GM21723 (cell line): ENCODE results near the gene ACSM3.
"Not testable (repeated sequence)": the region's sequence is repeated elsewhere in the genome, so short reads cannot be mapped to it uniquely, and the experiment has no call there.

ENCODE experiments used
- ATAC-seq: cut with Tn5 transposase; IDR thresholded peaks from one replicate; pipeline ENCODE4 v1.9.1; 2021; ENCODE audit warnings: mild to moderate bottlenecking, moderate library complexity; ENCODE audit not compliant: unreplicated experiment

Gene ACSM3

DNA sequence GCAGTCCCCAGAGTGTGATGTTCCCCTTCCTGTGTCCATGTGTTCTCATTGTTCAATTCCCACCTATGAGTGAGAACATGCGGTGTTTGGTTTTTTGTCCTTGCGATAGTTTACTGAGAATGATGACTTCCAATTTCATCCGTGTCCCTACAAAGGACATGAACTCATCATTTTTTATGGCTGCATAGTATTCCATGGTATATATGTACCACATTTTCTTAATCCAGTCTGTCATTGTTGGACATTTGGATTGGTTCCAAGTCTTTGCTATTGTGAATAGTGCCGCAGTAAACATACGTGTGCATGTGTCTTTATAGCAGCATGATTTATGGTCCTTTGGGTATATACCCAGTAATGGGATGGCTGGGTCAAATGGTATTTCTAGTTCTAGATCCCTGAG is 8.0 kb upstream of the ACSM3 start:
- ATAC-seq = not testable (repeated sequence)

- ATAC-seq = no peak
These were observed 3.5 kb upstream of the ACSM3 start for GRCh38 chr16:20760346-20760745.

DNA sequence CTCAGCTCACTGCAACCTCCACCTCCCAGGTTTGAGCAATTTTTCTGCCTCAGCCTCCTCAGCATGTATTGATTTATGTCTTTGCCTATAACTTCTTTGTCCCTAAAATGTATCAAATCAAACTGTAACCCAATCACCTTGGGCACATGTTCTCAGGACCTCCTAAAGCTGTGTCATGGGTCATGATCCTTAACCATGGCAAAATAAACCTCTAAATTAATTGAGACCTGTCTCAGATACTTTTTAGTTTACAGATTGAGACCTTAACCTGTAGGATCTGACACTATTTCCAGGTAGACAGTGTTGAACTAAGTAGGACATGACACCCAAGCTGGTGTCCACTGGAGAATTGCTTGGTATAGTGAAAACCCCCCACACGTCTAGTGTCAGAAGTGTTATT is 2.6 kb upstream of the ACSM3 start:
- no peak for ATAC-seq

DNA sequence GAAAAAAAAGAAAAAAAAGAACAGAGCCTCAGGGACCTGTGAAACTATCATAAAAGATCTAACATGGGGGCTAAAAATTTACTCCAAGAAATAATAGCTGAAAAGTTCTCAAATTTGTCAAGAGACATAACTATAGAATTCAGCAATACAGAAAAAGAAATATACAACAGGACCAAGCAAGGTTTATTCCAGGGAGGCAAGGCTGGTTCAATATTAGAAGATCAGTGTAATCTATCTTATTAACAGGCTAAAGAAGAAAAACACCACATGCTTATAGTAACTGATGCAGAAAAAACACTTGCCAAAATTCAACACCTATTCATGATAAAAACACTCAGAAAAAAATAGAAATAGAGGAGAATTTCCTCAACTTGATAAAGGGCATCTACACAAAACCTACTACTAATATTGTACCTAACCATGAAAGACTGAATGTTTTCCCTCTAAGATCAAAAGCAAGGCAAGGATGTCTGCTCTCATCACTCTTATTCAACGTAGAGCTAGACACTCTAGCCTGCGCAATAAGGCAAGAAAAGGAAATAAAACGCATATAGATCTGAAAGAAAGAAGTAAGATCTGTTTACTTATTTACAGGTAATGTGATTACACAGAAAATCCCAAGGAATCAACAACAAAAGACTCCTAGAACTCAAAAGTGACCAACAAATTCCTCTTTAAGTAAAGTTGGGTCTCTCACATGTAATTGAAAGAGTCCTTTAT is 1.2 kb upstream of the ACSM3 start:
- ATAC-seq = no peak

GRCh38 chr16:20764448-20764847 is 634 bp downstream of the ACSM3 start:
- ATAC-seq = not testable (repeated sequence)

GRCh38 chr16:20765732-20766131 is 1.9 kb downstream of the ACSM3 start:
- no peak for ATAC-seq

DNA sequence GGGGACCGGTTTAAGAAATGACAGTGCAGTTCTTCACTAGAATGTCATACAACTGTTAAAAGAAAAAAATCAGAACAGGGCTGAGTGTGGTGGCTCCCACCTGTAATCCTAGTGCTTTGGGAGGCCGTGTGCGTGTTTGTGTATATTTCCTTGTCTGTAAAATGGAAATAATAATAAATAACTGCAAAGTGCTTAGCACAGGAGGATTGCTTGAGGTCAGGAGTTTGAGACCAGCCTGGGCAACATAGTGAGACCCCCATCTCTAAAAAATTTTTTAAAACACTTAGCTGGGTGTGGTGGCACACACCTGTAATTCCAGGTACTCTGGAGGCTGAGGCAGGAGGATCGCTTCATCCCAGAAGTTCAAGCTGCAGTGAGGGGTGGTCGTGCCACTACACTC is 2.5 kb downstream of the ACSM3 start:
- no peak for ATAC-seq

DNA sequence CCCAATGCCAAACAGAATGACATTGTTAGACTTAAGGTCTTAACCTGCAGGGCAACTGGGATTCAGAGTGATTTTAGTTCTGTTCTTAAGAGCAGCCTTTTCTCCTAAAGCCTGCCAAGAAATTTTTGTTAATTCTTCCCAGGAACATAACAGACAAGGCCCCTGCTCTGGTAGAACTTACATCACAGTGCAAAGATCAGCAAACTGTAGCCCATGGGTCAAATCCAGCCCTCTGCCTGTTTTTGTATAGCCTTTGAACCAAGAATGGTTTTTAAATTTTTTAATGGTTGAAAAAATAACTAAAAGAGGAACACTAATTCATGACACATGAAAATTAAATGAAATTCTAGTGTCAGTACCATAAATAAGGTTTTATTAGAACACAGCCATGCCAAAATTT is 3.8 kb downstream of the ACSM3 start:
- no peak for ATAC-seq

GRCh38 chr16:20768121-20768520 is 4.3 kb downstream of the ACSM3 start:
- ATAC-seq = no peak

- no peak for ATAC-seq
These were observed 5.0 kb downstream of the ACSM3 start for GRCh38 chr16:20768818-20769217.

DNA sequence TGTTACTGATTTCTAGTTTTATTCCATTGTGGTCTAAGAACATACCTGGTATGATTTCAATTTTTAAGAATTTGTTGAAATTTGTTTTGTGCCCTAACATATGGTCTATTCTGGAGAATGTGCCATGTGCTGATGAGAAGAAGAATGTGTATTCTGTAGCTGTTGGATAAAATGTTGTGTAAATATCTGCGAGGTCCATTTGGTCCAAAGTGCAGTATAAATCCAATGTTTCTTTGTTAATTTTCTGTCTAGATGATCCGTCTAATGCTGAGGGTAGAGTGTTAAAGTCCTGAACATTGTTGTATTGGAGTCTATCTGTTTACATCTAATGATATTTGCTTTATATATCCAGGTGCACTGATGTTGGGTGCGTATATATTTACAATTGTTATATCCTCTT is 9.9 kb downstream of the ACSM3 start:
- no peak for ATAC-seq

DNA sequence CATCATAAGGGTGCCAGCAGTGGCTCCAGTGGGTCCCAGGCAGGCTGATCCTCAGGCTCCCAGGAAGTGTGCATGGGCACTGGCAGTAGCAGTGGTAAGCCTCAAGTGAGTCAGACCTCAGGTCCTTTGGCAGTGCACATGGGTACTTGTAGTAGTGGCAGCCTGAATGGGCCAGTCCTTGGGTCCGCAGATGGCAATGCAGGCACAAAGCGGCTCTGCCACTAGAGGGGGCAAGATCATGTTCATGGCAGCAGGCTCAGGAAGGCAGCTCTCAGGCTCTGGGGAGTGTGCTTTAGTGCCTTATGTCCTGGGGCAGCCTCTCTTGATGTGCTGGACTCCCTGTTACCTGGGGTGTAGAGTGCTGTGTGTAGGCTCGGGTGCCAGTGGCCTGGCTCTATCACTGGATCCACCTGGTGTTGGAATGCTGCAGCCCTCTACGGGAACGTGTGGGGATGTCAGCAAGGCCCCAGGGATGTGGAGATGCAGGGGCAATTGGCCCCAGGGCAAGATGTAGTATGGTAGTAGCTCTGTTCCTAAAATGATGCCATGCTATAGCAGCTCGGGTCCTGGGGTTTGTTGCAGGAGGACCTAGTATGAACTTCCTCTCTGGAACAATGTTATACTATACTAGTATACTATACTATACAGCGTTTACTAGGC is 11.0 kb downstream of the ACSM3 start:
- peak; percentile 60 for ATAC-seq

DNA sequence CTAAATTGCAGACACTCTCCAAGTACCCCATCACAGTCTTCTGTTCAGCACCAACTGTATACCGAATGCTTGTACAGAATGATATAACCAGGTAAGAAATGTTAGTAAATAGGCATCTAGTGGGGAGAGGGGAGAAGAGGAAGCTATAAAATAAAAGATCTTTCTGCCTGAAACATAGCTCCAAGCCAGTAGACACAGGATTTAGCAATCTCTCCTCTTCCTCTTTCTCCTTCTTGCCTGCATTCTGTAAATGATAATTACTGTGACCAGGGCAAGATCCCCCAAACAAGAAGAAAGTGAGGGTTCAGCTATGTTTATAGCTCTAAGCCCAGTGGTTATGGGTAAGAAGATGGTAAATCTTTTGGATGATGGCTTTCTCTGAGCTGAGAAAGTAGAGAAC is 17.9 kb downstream of the ACSM3 start:
- ATAC-seq = no peak

- ATAC-seq = no peak
These were observed 18.7 kb downstream of the ACSM3 start for GRCh38 chr16:20782470-20782869.

- ATAC-seq = no peak
These were observed 20.4 kb downstream of the ACSM3 start for GRCh38 chr16:20784204-20784603.

- ATAC-seq = no peak
These were observed 25.3 kb downstream of the ACSM3 start for GRCh38 chr16:20789130-20789529.

DNA sequence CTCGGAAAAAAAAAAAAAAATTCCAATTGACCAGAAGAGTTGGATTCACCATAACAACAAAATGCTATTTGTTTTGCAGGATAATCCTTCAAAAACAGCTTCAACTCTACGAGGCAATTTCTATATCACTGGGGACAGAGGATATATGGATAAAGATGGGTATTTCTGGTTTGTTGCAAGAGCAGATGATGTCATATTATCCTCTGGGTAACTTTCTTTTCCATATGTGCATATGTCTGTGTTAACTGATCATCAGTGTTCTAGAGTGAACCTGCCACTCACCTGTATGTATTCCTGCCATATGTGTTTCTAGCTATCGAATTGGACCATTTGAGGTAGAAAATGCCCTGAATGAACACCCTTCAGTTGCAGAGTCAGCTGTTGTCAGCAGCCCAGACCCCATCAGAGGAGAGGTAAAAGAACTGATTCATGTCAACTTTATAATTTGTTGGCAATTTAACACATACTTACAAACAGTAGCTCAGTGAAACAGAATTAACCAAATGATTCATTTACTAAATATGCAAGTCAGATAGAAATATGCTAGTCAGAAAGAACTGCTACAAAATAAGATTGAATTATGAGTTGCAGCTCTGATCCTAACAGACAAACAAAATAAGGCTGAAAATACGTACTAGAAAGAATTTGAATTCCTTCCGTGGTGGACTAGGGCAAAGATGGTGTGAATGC is 28.3 kb downstream of the ACSM3 start:
- no peak for ATAC-seq

GRCh38 chr16:20798364-20798763 is 34.5 kb downstream of the ACSM3 start:
- no peak for ATAC-seq

GRCh38 chr16:20799599-20799998 is 35.8 kb downstream of the ACSM3 start:
- ATAC-seq = no peak

- no peak for ATAC-seq
These were observed 37.5 kb downstream of the ACSM3 start for GRCh38 chr16:20801278-20801677.

DNA sequence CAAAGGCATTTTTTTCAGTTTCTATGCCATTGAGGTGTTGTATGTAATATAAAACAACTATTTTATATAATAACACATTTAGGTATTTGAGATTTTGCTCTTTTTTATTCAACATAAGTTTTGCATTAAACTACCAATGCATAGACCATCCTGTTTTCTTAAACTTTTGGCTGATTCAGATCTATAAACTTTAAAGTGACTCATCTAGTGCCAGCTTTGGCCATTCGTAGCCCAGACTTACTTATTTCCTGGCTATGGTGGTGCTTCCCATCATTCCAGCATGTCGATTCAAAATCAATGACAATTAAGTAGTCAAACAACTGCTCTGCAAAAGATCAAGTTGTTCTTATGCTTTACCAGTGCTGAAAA is 39.4 kb downstream of the ACSM3 start:
- no peak for ATAC-seq

- no peak for ATAC-seq
These were observed 39.9 kb downstream of the ACSM3 start for GRCh38 chr16:20803561-20804214.
